OCI-LY7 (cell line): ENCODE measurements around the gene TMCO1.

ENCODE experiments used
- CTCF ChIP-seq: fragments of 200-600 bp; sonication (generic); conservative IDR thresholded peaks from 2 replicates; pipeline ENCODE4 v1.5.1; 2014; ENCODE audit warnings: mild to moderate bottlenecking, antibody characterized with exemption, low read length, moderate library complexity, mixed read lengths
- EZH2phosphoT487 ChIP-seq: fragments of 200-600 bp; sonication (generic); IDR thresholded peaks from 2 replicates; pipeline ENCODE4 v1.6.1; 2018; ENCODE audit warnings: low read depth, borderline replicate concordance, mild to moderate bottlenecking, mixed run types, antibody characterized with exemption, low read length, moderate library complexity, mixed read lengths

GRCh38 chr1:165768513-165769394 is at the start of gene TMCO1:
- TF ChIP-seq CTCF (peak; percentile 38; the same call in 1 of the 2 replicates), EZH2phosphoT487 (no peak)
